Measurements from ENCODE around the gene GRIK4. TPM values are rescaled to one million over a fixed set of nuclear protein-coding genes. Genes with fewer than 3 reads are reported as not detected.
A peak's percentile ranks its signal among the peaks of the same experiment; 100 is the strongest.

GRIK4 gene
- total RNA-seq, 3 donors from 2014 or later (not counting 1 experiment from before 2014, with no cell fraction given): 2.2 to 32.3 (median 21.9) TPM

GRCh38 chr11:120988603-120989002 lies 477.1 kb downstream of the GRIK4 start:
- H3K27me3 ChIP-seq (ENCODE audit: control insufficient read depth, insufficient read depth, low read length): peaks cover 2% of the 10 kb centered on the region
- Mint-ChIP-seq H3K4me1 (peaks cover 15 to 18% of the 10 kb centered on the region in 2 donors), H3K4me3 (no peak overlapping the region), H3K27me3 (ENCODE audit: low read depth in 2 of 2) (peaks cover 0 to 9% of the 10 kb centered on the region in 2 donors), H3K27ac (peak overlapping the region in 1 of 2 donors; percentile 3), H3K36me3 (no peaks in the 10 kb centered on the region), H3K9me3 (no peaks in the 10 kb centered on the region)
- intact Hi-C loops (cut with micrococcal nuclease): no loop called here
- DNase-seq: no peak
- H3K36me3 ChIP-seq (ENCODE audit: control insufficient read depth, insufficient read depth, low read length): no peaks in the 10 kb centered on the region
- no peak overlapping the region for H3K4me3 ChIP-seq (ENCODE audit: low read length)
- WGBS (ENCODE audit: insufficient coverage): 100% methylated on average over 1 of the region's 1 CpG
- no peaks in the 10 kb centered on the region for H3K9me3 ChIP-seq (ENCODE audit: control insufficient read depth, insufficient read depth, low read length)
- ATAC-seq: no peak
- peaks cover 7% of the 10 kb centered on the region for H3K4me1 ChIP-seq (ENCODE audit: control insufficient read depth, insufficient read depth, low read length)
- no peak for TF ChIP-seq CTCF (IDR thresholded peaks at IDR 0.05)
- no peak overlapping the region for H3K27ac ChIP-seq (ENCODE audit: low read length)

GRCh38 chr11:120991830-120992686 lies 480.5 kb downstream of the GRIK4 start:
- Mint-ChIP-seq H3K9me3 (no peaks in the 10 kb centered on the region), H3K27ac (no peak overlapping the region), H3K27me3 (ENCODE audit: low read depth in 2 of 2) (peaks cover 2 to 14% of the 10 kb centered on the region in 2 donors), H3K4me1 (peaks cover under 1 to 2% of the 10 kb centered on the region in 2 donors), H3K4me3 (no peak overlapping the region), H3K36me3 (no peaks in the 10 kb centered on the region)
- no peak for TF ChIP-seq CTCF (IDR thresholded peaks at IDR 0.05)
- DNase-seq (no peak), ATAC-seq (peak in 1 of 3 donors; percentile 52)
- Histone ChIP-seq H3K9me3 (ENCODE audit: control insufficient read depth, insufficient read depth, low read length) (no peaks in the 10 kb centered on the region), H3K4me3 (ENCODE audit: low read length) (no peak overlapping the region), H3K27ac (ENCODE audit: low read length) (no peak overlapping the region), H3K36me3 (ENCODE audit: control insufficient read depth, insufficient read depth, low read length) (no peaks in the 10 kb centered on the region), H3K27me3 (ENCODE audit: control insufficient read depth, insufficient read depth, low read length) (no peaks in the 10 kb centered on the region), H3K4me1 (ENCODE audit: control insufficient read depth, insufficient read depth, low read length) (no peaks in the 10 kb centered on the region)
- intact Hi-C loops (cut with micrococcal nuclease): no loop called here
- 90% methylated on average over 8 of the region's 10 CpGs for WGBS (ENCODE audit: insufficient coverage)

- 0% methylated on average over 1 of the region's 1 CpG for WGBS (ENCODE audit: insufficient coverage)
- Mint-ChIP-seq H3K4me1 (no peaks in the 10 kb centered on the region), H3K4me3 (no peak overlapping the region), H3K27ac (no peak overlapping the region), H3K27me3 (ENCODE audit: low read depth in 2 of 2) (peaks cover 2 to 14% of the 10 kb centered on the region in 2 donors), H3K36me3 (no peaks in the 10 kb centered on the region), H3K9me3 (no peaks in the 10 kb centered on the region)
- Histone ChIP-seq H3K27ac (ENCODE audit: low read length) (no peak overlapping the region), H3K27me3 (ENCODE audit: control insufficient read depth, insufficient read depth, low read length) (no peaks in the 10 kb centered on the region), H3K4me3 (ENCODE audit: low read length) (no peak overlapping the region), H3K9me3 (ENCODE audit: control insufficient read depth, insufficient read depth, low read length) (no peaks in the 10 kb centered on the region), H3K36me3 (ENCODE audit: control insufficient read depth, insufficient read depth, low read length) (no peaks in the 10 kb centered on the region), H3K4me1 (ENCODE audit: control insufficient read depth, insufficient read depth, low read length) (no peaks in the 10 kb centered on the region)
- TF ChIP-seq CTCF (IDR thresholded peaks at IDR 0.05): no peak
- intact Hi-C loops (cut with micrococcal nuclease): no loop called here
- no peak for DNase-seq
- ATAC-seq: no peak
Measured at GRCh38 chr11:120994091-120994859, 482.7 kb downstream of the GRIK4 start.

All from natural killer cell (primary cell).